Activated B cell treated with CpG ODN at 0.5 μM for 24 hours (primary cell): ENCODE data around the gene ZC3H12D. TPM values are rescaled to one million over a fixed set of nuclear protein-coding genes. Genes with fewer than 3 reads are reported as not detected.

ENCODE experiments used
- ATAC-seq: fragments of 200-7000 bp; cut with Tn5 transposase; one replicate; pipeline ENCODE4 v1.10.0; 2021; ENCODE audit warnings: low read depth, mild to moderate bottlenecking, moderate library complexity
- CTCF ChIA-PET: fragments of 350-600 bp; sonication (Branson Sonifier 250); formaldehyde crosslinking; loops from one replicate; lab custom pipeline; 2021; ENCODE audit warnings: antibody characterized with exemption; lab: Charles Lee
- POLR2A ChIA-PET: fragments of 350-600 bp; sonication (Branson Sonifier 250); formaldehyde crosslinking; loops from one replicate; lab custom pipeline; 2021; ENCODE audit warnings: antibody characterized with exemption; lab: Charles Lee
- DNase-seq: peaks from one replicate; pipeline ENCODE4 v3.0.0; 2022
- H3K27ac Mint-ChIP-seq: one replicate; pipeline ENCODE4 v1.8.0; 2020; ENCODE audit warnings: mixed read lengths
- H3K27me3 Mint-ChIP-seq: one replicate; pipeline ENCODE4 v1.8.0; 2021; ENCODE audit warnings: mixed read lengths
- H3K36me3 Mint-ChIP-seq: one replicate; pipeline ENCODE4 v1.8.0; 2021; ENCODE audit warnings: low read depth, mixed read lengths
- H3K4me1 Mint-ChIP-seq: one replicate; pipeline ENCODE4 v1.8.0; 2021; ENCODE audit warnings: mixed read lengths
- H3K4me3 Mint-ChIP-seq: one replicate; pipeline ENCODE4 v1.8.0; 2020; ENCODE audit warnings: mild to moderate bottlenecking, mixed read lengths
- H3K9me3 Mint-ChIP-seq: one replicate; pipeline ENCODE4 v1.8.0; 2020; ENCODE audit warnings: mixed read lengths
- intact Hi-C: fragments of 100-400 bp; cut with micrococcal nuclease; formaldehyde crosslinking; loops from one replicate; pipeline ENCODE4 v1.15.1; 2024
- total RNA-seq: library from RNA; stranded (reverse); gene quantifications from 2 replicates; pipeline ENCODE4 v1.2.3, GENCODE V29; 2022
- TF ChIP-seq, protein P1 (sequence below): fragments of 200-600 bp; IDR thresholded peaks from one replicate; pipeline ENCODE4 v1.8.0; 2022; ENCODE audit warnings: antibody characterized with exemption, mild to moderate bottlenecking

ZC3H12D gene
- total RNA-seq, 1 donor from 2014 or later = 225 TPM

DNA sequence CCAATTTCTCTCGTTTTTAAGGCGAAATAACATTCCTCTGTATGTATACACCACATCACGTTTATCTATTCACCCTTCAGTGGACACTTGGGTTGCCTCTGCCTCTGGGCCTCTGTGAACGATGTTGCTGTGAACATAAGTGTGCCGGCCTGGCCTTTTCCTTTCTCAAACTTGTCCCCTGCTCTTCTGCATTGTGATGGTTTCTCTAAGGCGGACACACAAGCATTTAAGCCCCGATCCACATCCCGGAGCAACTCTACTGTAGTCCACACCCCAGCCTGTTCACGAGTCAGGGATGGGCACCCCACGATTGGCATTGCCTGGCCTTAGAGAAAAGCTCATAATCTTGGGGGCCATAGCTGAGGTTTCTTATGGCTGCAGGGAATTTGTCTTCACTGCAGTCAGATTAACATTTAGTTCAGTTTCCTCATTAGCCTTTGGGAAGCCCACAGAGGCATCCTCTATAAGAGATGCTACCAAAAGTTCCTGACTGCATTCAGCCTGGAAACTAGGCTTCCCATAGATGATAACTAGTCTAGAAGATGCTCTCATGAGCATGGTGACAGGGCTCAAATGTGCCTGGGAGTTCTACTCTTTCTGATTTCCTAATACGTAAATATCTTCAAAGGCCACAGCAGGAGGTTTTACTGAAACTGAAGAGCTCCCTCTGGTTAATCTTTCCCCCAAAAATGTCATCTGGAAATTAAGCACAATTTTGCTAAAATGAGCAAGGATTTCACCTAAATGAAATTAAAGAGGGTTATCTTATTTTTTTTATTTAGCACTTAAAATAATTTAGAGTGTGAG lies 762 bp downstream of the ZC3H12D start:
- CTCF ChIA-PET = interaction anchor here (1.1 to 3.5 kb wide), 7 partner anchors 17 to 52 kb away, joined by 3 to 21 read pairs (median 4); no protein-coding TSS in a partner anchor
- ATAC-seq = no peak
- DNase-seq = no peak
- H3K9me3 Mint-ChIP-seq = no peaks in the 10 kb centered on the region
- intact Hi-C loops = loop anchor here (1.0 kb wide), 1 partner anchor 33 kb away; no protein-coding TSS in a partner anchor
- peaks cover 87% of the 10 kb centered on the region for H3K4me1 Mint-ChIP-seq
- no peaks in the 10 kb centered on the region for H3K27me3 Mint-ChIP-seq
- peak overlapping the region; percentile 99 for H3K27ac Mint-ChIP-seq
- TF ChIP-seq, protein P1, sequence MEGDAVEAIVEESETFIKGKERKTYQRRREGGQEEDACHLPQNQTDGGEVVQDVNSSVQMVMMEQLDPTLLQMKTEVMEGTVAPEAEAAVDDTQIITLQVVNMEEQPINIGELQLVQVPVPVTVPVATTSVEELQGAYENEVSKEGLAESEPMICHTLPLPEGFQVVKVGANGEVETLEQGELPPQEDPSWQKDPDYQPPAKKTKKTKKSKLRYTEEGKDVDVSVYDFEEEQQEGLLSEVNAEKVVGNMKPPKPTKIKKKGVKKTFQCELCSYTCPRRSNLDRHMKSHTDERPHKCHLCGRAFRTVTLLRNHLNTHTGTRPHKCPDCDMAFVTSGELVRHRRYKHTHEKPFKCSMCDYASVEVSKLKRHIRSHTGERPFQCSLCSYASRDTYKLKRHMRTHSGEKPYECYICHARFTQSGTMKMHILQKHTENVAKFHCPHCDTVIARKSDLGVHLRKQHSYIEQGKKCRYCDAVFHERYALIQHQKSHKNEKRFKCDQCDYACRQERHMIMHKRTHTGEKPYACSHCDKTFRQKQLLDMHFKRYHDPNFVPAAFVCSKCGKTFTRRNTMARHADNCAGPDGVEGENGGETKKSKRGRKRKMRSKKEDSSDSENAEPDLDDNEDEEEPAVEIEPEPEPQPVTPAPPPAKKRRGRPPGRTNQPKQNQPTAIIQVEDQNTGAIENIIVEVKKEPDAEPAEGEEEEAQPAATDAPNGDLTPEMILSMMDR = no peak
- peak overlapping the region; percentile 97 for H3K4me3 Mint-ChIP-seq
- POLR2A ChIA-PET = interaction anchor here (0.6 to 1.9 kb wide), 15 partner anchors 8 to 723 kb away, joined by 3 to 14 read pairs (median 4); no protein-coding TSS in a partner anchor
- H3K36me3 Mint-ChIP-seq = peaks cover 51% of the 10 kb centered on the region

DNA sequence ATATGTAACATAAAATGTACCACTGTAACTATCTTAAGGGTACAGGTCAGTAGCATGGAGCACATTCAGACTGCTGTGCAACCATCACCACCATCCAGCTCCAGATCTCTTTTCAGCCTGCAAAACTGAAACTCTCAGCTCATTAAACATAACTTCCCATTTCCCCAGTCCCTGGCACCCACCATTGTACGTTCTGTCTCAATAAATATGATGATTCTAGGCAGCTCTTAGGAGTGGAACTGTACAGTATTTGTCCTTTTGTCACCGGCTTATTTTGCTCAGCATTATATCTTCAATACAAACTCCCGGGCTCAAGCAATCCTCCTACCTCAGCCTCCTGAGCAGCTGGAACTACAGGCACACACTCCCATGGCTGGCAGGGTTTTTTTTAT lies 1.5 kb downstream of the ZC3H12D start:
- CTCF ChIA-PET = interaction anchor here (0.7 to 3.5 kb wide), 4 partner anchors 14 to 63 kb away, joined by 3 to 21 read pairs (median 6); no protein-coding TSS in a partner anchor
- Mint-ChIP-seq H3K4me1 (peaks cover 87% of the 10 kb centered on the region), H3K36me3 (peaks cover 57% of the 10 kb centered on the region), H3K4me3 (peak overlapping the region; percentile 97), H3K9me3 (no peaks in the 10 kb centered on the region), H3K27ac (peak overlapping the region; percentile 99), H3K27me3 (no peaks in the 10 kb centered on the region)
- TF ChIP-seq, protein P1 = no peak
- POLR2A ChIA-PET = interaction anchor here (0.7 to 1.3 kb wide), 6 partner anchors 16 to 1149 kb away, joined by 3 to 7 read pairs (median 4); no protein-coding TSS in a partner anchor
- intact Hi-C loops = no loop called here
- DNase-seq (no peak), ATAC-seq (peak; percentile 6)

- POLR2A ChIA-PET = interaction anchor here (0.7 to 1.3 kb wide), 6 partner anchors 16 to 1150 kb away, joined by 3 to 7 read pairs (median 4); no protein-coding TSS in a partner anchor
- intact Hi-C loops = no loop called here
- Mint-ChIP-seq H3K4me3 (peak overlapping the region; percentile 97), H3K27me3 (no peaks in the 10 kb centered on the region), H3K4me1 (peaks cover 85% of the 10 kb centered on the region), H3K27ac (peak overlapping the region; percentile 99), H3K36me3 (peaks cover 61% of the 10 kb centered on the region), H3K9me3 (no peaks in the 10 kb centered on the region)
- DNase-seq = no peak
- no peak for ATAC-seq
- CTCF ChIA-PET = interaction anchor here (0.7 to 3.5 kb wide), 4 partner anchors 14 to 64 kb away, joined by 3 to 21 read pairs (median 6); no protein-coding TSS in a partner anchor
- TF ChIP-seq, protein P1 = no peak
Measured at GRCh38 chr6:149482545-149483333, 2.1 kb downstream of the ZC3H12D start.

DNA sequence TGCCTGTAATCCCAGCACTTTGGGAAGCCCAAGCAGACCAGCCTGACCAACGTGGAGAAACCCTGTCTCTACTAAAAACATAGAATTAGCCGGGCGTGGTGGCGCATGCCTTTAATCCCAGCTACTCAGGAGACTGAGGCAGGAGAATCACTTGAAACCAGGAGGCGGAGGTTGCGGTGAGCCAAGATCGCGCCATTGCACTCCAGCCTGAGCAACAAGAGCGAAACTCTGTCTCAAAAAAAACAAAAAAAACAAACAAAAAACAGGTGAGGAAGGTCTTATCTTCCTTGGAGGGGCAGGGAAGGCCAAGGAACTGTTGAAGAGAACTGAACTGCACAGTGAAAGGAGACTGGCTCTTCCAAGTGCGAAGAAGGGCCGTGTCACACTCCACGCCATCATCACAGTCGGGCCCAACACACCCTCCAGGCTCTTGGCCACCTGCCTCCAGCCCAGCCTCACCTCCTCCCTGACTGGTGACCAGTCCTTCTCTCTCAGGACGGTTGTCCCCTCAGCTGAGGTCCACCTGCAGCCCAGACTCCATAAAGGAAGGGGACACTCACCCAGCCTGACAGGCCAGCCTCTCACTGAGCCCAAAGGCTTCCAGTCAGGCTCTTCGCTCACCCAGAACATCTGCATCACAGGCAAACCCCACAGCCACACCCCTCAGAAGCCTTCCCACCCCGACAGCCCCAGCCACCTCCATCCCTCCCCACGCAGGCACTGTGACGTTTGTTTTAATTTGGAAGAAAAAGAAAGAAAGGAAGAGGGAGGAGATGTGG lies 4.1 kb downstream of the ZC3H12D start:
- peak overlapping the region; percentile 99 for H3K27ac Mint-ChIP-seq
- TF ChIP-seq, protein P1 = no peak
- CTCF ChIA-PET = no interaction called here
- no peaks in the 10 kb centered on the region for H3K27me3 Mint-ChIP-seq
- peaks cover 85% of the 10 kb centered on the region for H3K4me1 Mint-ChIP-seq
- peak overlapping the region; percentile 97 for H3K4me3 Mint-ChIP-seq
- no peak for DNase-seq
- H3K36me3 Mint-ChIP-seq = peaks cover 76% of the 10 kb centered on the region
- POLR2A ChIA-PET = interaction anchor here (0.5 to 1.4 kb wide), 2 partner anchors 18 to 148 kb away, joined by 3 read pairs; no protein-coding TSS in a partner anchor
- H3K9me3 Mint-ChIP-seq = no peaks in the 10 kb centered on the region
- intact Hi-C loops = no loop called here
- ATAC-seq = peak; percentile 8
